Left kidney (tissue), 2 donors: ENCODE data around the gene SH3BP2. TPM values are rescaled to one million over a fixed set of nuclear protein-coding genes. Genes with fewer than 3 reads are reported as not detected.
"Not testable (repeated sequence)": the region's sequence is repeated elsewhere in the genome, so short reads cannot be mapped to it uniquely, and the experiment has no call there.

Experiments used
- DNase-seq: peaks from one replicate; pipeline ENCODE4 v3.0.0-alpha.2; 2013
- polyA plus RNA-seq: library from polyadenylated mRNA; unstranded; fragments of 120-200 nt; gene quantifications from one replicate; pipeline ENCODE4 v1.2.1, GENCODE V29; 2013; ENCODE audit not compliant: insufficient read length

The SH3BP2 gene
- polyA plus RNA-seq, 1 donor: 34.4 TPM

- DNase-seq: not testable (repeated sequence)
Measured at GRCh38 chr4:2762486-2763370, 30.2 kb upstream of the SH3BP2 start.

GRCh38 chr4:2763511-2763967 is 29.3 kb upstream of the SH3BP2 start:
- DNase-seq: no peak

GRCh38 chr4:2765832-2766526 is 26.9 kb upstream of the SH3BP2 start:
- DNase-seq: no peak

GRCh38 chr4:2767046-2767704 is 25.7 kb upstream of the SH3BP2 start:
- DNase-seq: no peak

GRCh38 chr4:2767705-2768074 is 25.2 kb upstream of the SH3BP2 start:
- no peak for DNase-seq

GRCh38 chr4:2768124-2768523 is 24.8 kb upstream of the SH3BP2 start:
- DNase-seq: no peak

GRCh38 chr4:2768921-2769336 is 24.0 kb upstream of the SH3BP2 start:
- no peak for DNase-seq

GRCh38 chr4:2771264-2771663 is 21.6 kb upstream of the SH3BP2 start:
- no peak for DNase-seq

- DNase-seq: not testable (repeated sequence)
Measured at GRCh38 chr4:2780643-2781042, 12.2 kb upstream of the SH3BP2 start.

GRCh38 chr4:2781911-2782310 is 11.0 kb upstream of the SH3BP2 start:
- DNase-seq: no peak

- DNase-seq: no peak
Measured at GRCh38 chr4:2783790-2784189, 9.1 kb upstream of the SH3BP2 start.

- no peak for DNase-seq
Measured at GRCh38 chr4:2785613-2786012, 7.3 kb upstream of the SH3BP2 start.

GRCh38 chr4:2786152-2786671 is 6.7 kb upstream of the SH3BP2 start:
- DNase-seq: no peak

- DNase-seq: no peak
Measured at GRCh38 chr4:2786794-2787229, 6.1 kb upstream of the SH3BP2 start.

- DNase-seq: no peak
Measured at GRCh38 chr4:2787230-2788100, 5.4 kb upstream of the SH3BP2 start.

GRCh38 chr4:2788101-2788500 is 4.8 kb upstream of the SH3BP2 start:
- DNase-seq: no peak

- no peak for DNase-seq
Measured at GRCh38 chr4:2788532-2789103, 4.3 kb upstream of the SH3BP2 start.

- DNase-seq: no peak
Measured at GRCh38 chr4:2789351-2789750, 3.5 kb upstream of the SH3BP2 start.

GRCh38 chr4:2789793-2790582 is 2.9 kb upstream of the SH3BP2 start:
- no peak for DNase-seq
